Activated CD4-positive, alpha-beta T cell treated with anti-CD3 and anti-CD28 coated beads, Interleukin-2, amount 50 U/mL, for 48 hours (primary cell): Measurements from ENCODE around the gene TTLL11.

ENCODE experiments used
- DNase-seq, 2 experiments: peaks; one replicate each; pipeline ENCODE4 v3.0.0-alpha.2; 2020

TTLL11 gene, protein sequence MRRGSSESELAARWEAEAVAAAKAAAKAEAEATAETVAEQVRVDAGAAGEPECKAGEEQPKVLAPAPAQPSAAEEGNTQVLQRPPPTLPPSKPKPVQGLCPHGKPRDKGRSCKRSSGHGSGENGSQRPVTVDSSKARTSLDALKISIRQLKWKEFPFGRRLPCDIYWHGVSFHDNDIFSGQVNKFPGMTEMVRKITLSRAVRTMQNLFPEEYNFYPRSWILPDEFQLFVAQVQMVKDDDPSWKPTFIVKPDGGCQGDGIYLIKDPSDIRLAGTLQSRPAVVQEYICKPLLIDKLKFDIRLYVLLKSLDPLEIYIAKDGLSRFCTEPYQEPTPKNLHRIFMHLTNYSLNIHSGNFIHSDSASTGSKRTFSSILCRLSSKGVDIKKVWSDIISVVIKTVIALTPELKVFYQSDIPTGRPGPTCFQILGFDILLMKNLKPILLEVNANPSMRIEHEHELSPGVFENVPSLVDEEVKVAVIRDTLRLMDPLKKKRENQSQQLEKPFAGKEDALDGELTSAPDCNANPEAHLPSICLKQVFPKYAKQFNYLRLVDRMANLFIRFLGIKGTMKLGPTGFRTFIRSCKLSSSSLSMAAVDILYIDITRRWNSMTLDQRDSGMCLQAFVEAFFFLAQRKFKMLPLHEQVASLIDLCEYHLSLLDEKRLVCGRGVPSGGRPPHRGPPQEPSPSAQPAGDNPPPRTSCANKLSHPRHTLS

DNA sequence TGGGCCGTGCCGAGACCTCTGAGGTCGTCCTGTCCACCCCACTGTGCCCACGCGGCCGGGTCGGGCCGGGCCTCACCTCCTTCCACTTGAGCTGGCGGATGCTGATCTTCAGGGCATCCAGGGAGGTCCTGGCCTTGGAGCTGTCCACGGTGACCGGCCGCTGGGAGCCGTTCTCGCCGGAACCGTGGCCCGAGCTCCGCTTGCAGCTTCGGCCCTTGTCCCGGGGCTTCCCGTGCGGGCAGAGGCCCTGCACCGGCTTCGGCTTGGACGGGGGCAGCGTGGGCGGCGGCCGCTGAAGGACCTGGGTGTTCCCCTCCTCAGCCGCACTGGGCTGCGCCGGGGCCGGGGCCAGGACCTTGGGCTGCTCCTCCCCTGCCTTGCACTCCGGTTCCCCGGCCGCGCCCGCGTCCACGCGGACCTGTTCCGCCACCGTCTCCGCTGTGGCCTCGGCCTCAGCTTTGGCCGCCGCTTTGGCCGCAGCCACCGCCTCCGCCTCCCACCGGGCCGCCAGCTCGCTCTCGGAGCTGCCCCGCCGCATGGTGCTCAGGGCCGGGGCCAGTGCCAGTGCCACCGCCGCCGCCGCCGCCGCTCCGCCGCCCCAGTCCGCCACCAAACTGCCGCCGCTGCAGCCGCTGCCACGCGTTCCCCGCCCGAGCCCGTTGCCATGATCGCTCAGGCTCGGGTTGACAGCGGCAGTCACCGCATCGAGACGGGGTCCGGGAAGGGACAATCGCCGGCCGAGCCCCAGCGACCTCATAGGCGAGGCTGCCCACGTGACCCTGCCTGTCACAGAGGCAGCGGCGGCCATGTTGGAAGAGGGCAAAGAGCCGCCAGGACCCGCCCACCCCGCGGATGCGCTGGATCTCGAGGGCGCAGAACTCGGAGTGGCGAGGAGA lies at the start of gene TTLL11:
TTLL11 (minus strand) TSS at position 698 of the 896 bp plus-strand sequence; CDS start at position 538, 160 bp downstream.
- DNase-seq, result peak; percentile 97 to 98

DNA sequence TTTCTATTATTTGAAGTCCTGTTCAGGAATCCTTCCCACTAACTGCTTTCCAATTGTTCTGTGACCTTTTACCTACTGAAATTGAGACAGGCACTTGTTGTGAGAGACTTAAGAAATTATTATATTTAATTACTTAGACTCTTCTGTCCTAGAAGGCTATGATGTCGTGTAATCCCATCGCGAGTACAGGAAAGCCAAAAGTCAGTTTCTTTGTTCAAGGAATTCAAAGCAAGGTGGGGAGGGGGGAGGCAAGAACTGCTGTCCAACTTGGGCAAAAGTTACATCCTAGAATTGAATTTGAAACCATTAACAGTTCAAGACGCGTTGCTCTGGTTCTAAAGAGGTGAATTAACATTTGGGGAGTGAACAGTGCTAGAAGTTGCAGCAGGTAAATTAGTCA lies 48.6 kb upstream of the TTLL11 start:
- DNase-seq, result no peak

DNA sequence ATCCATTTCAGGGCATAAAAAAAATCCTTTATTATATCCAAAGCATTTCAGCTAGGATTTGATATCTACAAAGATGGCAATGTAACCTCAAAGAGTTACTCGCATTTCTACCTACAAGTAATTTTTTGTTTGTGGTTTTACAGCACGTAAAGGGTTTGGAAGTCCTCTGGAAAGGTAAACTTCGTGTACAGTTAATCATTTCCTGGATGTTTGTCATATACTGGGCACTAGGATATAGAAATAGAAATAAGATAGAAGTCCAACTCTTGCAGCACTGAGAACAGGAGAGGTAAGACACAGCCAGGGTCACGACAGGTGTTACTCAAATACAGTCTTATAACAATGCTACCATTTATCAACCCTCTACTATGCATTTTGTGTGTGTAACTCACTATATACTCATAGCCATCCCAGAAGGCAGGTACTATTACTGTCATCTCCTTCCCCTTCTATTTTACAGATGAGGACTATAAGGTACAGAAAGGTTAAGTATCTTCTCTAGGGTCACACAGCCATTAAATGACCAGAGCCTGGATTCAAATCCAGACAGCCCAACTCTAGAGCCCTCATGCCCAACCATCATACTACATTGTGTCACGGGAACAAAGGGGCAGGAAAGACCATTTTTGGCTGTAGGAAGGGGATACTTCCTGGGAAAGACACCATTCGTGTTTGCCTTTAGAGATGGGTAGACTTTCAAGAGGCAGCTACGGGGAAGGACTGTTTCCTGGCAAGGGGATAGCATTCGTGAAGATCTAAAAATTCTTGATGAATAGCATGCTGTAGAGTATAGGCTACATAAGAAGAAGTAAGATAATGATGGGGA lies 47.5 kb upstream of the TTLL11 start:
- DNase-seq, result no peak

DNA sequence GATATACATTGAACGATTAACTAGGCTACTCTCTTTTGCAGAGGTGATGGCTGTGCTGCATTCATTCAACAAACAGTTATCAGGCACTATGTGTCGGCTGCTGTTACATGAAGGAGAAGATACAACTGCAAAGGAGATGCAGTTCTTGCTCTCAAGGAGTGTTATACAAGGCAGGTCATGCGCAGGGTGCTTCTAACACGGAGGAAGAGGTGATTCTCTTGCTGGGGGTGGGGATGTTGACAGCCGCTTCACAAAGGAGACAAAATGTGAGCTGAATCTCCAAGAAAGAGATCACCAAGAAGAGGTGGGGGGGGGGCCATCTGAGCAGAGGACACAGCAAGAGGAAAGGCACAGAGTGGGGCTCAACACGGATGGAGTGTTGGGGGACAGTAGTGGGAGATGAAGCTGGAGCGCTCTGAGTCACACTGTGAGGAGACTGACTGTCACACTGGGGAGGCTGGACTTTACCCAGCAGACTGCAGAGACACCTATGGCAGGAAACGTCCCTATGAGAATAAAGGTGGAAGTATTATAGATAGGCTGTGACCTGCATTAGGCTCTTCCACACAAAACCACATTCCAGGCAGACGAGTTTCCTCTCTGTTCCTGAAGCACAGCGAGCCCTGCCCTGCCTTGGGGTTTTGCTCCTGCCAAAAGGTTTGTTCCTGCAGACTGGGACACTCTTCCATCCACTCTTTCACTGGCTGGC lies 45.6 kb upstream of the TTLL11 start:
- no peak for DNase-seq

DNA sequence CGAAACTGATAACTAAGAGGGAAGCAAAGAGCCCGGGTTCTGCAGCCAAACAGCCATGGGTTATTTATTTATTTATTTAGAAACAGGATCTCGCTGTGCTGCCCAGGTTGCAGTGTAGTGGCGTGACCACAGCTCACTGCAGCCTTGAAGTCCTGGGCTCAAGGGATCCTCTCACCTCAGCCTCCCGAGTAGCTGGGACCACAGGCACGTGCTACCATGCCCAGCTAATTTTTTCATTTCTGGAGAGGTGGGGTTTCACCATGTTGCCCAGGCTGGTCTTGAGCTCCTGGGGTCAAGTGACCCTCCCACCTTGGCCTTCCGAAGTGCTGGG lies 42.4 kb upstream of the TTLL11 start:
- DNase-seq, result no peak

DNA sequence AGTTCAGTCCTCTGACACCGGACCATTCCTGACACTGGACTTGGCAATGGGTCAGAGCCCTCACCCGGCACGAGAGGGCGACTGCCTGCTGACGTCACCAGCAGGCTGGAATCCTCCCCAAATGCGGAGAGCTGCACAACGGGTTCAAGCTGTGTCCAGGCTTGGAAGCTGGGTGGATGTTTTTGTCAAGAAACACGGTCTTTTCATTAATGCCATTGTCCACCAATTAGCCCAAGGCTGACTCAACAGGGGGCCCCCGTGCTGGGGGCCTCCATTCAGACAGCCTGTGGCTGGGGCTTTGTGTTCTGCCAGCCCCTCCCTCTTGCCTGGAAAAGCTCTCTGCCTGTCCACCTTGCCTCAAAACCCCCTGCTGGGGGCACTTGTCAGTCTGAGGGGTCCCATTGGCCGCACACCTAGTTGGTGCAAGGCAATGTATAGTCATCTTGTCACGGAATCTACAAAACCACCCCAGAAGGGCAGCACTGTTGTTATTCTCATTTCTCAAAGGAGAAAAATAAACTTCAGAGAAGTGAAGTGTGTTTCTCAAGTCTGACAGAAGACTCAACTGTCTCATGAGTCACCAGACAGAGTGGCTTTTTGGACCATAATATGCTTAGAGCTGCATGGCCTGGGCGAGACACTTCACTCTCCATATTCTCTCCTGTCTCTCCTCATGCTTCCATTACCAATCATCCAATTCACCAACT lies 41.9 kb upstream of the TTLL11 start:
- no peak for DNase-seq

DNA sequence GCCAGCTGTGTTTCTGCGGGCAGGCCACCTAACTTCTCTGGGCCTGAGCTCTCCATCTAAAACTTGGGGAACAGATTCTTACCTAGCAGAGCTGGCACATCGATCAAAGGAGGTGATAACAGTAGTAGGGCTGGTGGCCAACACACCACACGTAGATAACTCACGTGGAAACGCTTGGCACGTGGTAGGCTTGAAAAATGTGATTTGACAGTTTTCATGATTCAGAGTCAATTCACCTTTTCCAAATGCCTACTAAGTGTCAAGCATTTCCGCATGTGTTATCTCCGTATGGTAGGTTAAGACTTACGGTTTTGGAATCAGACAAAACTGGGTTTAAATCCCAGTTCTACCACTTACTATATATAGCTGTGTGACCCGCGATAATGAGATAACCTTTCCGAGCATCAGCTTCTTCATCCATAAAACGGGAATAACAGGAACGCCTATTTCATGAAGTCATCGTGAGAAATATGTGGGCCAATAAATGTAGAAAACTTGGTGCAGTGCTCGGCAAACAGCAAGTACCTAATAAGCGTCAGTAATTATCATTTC lies 41.0 kb upstream of the TTLL11 start:
- DNase-seq, result no peak

DNA sequence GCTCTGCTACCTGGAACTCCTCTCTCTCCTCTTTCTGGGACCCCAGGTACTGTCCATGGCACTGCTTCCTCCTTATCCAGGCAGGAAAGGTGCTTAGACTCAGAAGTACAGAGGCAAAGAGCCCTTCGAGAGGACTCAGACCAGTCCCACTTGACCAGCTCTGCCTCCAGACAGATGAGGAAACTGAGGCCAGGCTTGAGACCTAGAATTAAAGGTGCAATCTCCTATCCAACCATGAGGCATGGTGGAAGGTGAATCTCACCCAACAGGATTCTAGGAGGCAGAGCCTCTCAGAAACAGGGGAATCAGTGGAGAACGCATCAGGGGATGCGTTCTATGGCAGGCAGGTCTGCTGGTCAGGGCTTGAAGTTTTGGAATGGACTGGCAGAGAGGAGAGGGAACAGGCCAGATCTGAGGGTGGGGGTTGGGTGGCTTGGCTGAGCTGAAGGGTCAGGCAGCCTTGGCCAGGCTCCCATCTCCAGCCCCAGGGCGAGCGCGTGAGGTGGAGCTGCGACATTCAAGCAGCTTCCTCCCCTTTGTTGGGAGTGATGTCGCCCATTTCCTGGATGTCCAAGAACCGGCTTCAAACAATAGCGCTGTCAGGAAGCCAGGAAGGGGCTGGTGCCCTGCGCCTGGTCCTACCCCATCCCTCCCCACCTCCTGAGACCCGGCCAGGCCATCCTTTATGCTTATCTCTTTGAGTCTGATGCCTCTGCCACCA lies 40.3 kb upstream of the TTLL11 start:
- DNase-seq, result no peak

DNA sequence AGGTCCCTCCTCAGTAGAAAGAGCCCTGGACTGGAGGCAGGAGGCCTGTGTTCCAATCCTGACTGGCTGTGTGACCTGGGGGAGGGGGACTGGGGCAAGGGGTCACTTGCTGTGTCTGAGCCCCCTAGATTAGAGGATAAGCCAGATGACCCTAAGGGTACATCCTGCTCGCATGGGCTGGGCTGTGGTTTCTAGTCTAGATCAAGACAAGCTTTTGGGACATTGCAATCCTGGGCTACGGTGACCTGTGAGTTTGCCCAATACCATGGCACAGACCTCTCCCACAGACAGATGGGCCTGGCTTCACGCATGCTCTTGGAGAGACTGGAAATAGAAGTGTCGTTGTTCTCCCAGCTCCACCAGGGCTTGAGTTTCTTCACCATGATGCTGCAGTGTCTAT lies 39.4 kb upstream of the TTLL11 start:
- DNase-seq, result no peak

DNA sequence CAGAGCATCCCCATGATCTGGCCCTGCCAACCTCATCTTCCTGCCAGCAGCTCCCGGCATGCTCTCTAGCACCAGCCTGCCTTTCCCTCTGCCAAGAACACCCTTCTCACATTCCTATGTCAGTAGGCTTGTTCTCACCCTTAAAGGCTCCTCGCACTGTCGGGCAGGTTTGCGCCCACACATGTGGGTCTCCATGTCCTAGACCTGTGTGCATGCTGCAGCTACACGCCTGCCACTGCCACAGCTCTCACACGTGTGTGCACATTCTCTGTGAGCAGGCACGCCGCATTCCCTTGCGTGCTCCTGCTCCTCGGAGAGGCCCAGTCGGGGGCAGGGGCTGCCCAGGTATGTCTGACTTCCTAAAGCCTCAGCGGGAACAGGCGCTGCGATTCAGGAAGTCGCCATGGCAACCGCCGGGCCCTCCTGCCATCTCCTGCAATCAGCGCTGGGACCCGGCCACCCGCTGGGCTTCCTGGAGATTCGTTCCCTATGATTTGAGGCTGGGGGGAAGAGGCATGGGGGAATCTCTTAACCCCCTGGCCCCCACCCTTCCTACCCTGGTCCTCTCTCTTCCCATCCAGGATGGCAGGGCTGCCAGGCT lies 38.4 kb upstream of the TTLL11 start:
- no peak for DNase-seq

DNA sequence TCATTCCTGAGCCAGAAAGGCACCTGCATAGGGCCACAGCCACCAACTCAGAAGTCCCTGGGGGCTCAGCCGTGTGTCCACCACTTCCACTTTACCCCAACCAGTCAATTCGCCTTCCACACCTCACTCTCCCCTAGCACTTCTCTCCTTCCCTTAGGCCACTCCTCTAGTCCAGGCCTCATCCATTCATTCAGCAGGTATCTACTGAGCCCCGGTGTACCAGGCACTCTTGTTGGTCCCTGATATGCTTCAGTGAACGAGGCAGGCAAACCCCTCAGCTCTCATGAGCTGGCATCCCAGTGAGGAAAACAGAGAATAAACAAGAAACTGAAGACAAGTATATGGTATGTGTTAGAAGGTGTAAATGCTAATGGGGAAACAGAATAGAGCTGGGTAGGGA lies 37.7 kb upstream of the TTLL11 start:
- DNase-seq, result no peak

DNA sequence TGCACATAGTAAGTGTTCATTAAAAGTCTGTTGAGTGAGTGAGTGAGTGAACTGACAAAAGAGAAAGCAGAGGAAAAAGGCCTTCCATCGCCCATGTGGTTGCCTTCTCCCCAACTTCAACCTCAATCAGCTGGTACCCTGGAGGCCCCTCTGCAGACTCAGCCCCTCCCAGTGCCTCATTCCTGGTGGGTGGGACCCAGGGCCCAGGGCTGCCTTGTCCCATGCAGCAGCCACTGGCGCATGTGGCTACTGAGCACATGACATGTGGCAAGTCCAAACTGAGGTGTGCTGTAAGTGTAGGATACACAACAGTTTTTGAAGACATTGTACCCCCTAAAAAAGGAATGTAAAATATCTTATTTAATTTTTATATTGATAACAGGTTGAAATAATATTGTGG lies 36.9 kb upstream of the TTLL11 start:
- no peak for DNase-seq

DNA sequence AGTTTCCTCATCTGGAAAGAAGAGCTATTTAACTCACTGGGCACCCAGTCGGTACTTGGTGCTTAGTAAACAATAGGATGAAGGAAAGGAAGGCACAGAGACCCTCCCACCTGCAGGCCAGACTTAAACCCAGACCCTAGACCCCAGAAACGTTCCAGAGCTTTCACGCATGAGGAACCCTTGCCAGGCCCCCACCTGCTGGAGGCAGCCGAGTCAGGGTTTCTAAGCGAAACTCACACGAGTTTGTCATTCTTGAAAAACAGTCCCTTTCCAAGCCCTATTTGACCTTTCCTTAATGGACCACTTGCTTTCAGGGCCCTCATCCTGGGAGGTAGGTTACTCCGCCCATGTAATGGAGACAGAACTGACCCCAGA lies 35.8 kb upstream of the TTLL11 start:
- no peak for DNase-seq

DNA sequence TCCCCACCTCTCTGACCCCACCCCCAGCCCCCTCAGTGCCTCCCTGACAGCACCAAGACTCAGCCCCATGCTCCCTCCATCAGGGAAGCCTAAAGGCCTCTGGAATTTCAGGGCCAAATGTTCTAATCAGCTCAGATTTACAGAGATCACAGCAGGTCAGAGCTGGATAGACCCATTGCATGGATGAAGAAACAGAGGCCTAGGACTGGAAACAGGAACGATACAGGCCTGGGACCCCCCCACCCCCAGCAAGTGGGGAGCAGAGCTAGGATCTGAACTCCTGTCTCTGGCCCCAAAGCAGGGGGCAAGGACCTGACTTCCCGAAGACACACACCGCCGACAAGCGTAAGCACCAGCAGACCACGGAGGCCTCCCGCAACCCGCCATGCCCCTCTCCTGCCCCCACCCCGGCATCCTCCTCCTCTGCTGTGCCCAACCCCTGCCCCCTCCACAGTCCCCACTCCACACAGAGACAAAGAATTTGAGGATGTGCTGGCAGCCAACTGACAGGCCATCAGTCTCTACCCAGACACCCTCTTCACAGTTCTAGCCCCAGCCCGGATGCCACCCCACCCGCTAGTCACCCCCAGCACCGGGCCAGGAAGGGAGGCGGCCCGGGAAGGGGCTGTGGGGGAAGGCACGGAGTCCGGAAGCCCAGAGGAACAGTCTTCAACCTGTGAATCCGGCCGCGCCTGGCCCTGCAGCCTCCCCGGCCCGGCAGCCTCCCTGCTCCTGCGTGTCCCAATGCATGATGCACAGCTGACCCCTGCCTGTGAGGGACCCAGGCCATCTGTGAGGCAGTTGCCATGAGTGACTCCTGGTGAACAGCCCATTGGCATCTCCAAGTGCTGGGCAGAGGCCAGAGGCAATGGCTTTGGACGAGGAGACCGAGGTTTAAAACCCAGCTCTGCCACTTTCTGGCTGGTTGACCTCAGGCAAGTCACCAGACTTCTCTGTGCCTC lies 35.2 kb upstream of the TTLL11 start:
- no peak for DNase-seq

DNA sequence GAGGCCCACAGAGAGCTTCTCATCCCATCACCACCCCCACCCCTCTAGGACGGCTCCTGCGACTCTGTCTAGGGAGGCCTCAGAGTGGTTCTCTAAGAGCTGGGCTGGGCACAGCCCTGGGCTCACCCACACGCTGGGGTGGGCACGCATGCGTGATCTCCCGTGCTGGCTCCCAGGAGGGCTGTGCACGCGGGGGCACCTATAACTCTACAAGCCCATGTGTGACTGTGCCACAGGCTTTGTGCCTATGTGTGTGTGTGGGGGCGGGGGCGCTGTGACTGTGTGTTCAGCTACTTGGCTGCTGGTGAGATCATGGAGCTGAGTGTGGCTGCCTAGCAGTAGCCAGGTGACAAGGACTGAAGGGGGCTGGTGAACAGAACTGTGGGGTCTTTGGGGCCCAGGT lies 34.3 kb upstream of the TTLL11 start:
- peak in 1 of 2 experiments; percentile 18 for DNase-seq

DNA sequence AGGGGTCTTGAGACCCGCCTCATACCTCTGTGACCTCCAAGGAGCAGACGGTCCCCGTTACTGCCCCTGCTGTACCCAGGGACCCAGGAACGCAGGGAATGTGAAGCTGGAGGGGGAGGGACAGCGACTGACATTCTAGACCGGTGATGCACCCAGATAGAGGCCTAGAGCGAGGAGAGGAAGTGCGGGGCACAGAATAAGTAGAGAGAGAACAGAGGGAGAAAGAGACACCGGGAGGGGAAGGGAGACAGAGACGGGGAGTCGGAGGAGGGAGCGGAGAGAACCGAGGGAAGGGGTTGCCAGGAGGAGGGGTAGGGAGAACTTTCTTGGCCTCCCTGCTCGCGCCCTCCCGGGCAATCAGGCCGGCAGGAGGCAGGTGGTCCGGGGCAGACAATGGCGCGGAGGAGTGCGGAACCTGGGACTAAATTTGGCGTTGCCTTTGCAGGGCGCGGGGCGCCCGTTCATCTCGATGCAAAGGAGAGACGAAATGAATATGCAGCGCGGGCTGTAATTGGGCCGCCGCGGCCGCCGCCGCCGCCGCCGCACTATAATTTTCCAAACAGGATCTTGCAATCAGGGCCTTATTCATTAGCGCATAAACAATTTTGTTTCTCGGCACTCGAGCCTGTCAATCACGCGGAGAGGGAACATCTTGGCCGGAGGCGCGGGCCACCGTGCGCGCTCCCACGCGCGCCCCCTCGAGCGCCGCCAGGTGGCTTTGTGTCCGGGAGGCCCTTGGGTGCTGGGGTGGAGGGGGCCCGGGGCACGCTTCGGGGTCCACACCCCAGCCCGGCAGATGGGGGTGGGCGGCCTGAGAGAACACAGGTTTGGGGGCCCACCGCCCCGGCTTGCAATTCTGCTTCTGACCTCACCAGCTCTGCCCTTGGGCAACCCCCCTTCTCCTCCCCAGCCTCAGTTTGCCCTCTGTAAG lies 33.5 kb upstream of the TTLL11 start:
- DNase-seq, result peak in 1 of 2 experiments; percentile 11
